Stimulated activated naive CD8-positive, alpha-beta T cell treated with anti-CD3 and anti-CD28 coated beads, Interleukin-15, amount 100 ng/mL, for 72 hours (primary cell): Measurements from ENCODE around the gene GRM2.

Experiments
- ATAC-seq: fragments of 150-1000 bp; cut with Tn5 transposase; 2 replicates; pipeline ENCODE4 v1.10.0; 2021; ENCODE audit warnings: mild to moderate bottlenecking, moderate library complexity
- DNase-seq, 2 donors: peaks; one replicate each; pipeline ENCODE4 v3.0.0; 2021 to 2022
- H3K27ac Mint-ChIP-seq, 2 donors: one replicate each; pipeline ENCODE4 v1.8.0; 2022; ENCODE audit warnings: mild to moderate bottlenecking in 2 of 2, mixed read lengths in 2 of 2, moderate library complexity in 2 of 2
- H3K27me3 Mint-ChIP-seq: one replicate; pipeline ENCODE4 v1.8.0; 2022; ENCODE audit warnings: mixed read lengths
- H3K4me1 Mint-ChIP-seq: one replicate; pipeline ENCODE4 v1.8.0; 2022; ENCODE audit warnings: mild to moderate bottlenecking, mixed read lengths
- H3K4me3 Mint-ChIP-seq, 2 donors: one replicate each; pipeline ENCODE4 v1.8.0; 2022; ENCODE audit warnings: mild to moderate bottlenecking in 2 of 2, mixed read lengths in 2 of 2, moderate library complexity in 1 of 2
- H3K9me3 Mint-ChIP-seq, 2 donors: one replicate each; pipeline ENCODE4 v1.8.0; 2022; ENCODE audit warnings: mixed read lengths in 2 of 2

The GRM2 gene

DNA sequence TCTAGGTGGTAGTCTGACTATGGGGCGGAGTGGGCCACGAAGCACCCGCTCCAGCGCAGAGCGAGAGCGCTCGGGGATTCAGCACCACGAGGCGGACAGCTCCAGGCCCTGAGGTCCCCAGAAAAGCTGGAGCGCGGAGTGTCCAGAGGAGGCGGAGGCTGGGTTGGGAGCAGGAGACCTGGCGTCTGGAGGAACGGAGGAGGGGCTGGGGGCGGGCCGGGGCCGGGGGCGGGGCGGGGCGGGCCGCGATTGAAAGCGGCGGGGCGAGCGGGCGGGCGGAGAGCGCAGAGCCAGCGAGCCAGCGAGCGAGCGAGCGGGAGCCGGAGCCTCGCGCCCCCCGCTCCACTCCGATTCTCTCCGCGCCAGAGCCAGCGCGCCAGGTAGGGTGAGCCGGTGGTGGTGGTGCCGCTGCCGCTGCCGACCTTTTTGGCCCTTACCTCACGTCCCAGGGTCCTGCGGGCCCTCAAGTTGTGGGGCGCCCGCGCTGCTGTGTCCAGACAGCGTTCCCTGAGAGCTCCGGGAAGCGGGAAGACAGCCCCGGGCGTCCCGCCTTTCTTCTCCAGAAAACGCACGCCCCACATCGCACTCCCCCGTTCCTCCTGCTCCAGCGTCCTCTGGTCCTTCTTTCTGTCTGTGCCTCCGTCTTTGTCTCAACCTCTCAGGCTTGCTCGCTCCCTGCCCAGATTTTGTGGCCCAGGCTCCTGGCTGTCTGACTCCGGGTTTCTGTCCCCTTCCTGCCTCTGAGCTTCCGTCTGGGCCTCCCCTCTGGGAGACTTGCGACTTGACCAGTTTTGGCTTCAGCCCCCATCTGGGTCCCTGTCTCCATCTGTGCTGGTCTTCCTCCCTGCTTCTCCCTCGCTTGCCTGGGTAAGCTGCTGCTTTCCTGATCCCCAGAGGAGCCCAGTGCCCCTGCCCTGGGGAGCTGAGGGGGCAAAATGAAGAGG lies at the start of gene GRM2:
GRM2 (plus strand) TSS at position 281 of the 944 bp plus-strand sequence. CDS start 1,916 bp downstream, outside the sequence.
- no peak for DNase-seq
- Mint-ChIP-seq H3K4me3 (peak within 1 kb of the TSS in 1 of 2 donors; percentile 32), H3K4me1 (peaks cover 53% of the 10 kb centered on the region), H3K27ac (peak within 1 kb of the TSS in 1 of 2 donors; percentile 65), H3K9me3 (no peaks in the 10 kb centered on the region), H3K27me3 (peaks cover 12% of the 10 kb centered on the region)
- no peak for ATAC-seq

- no peak for DNase-seq
- peaks cover 0 to 4% of the 10 kb centered on the region in 2 donors for H3K9me3 Mint-ChIP-seq
- H3K27me3 Mint-ChIP-seq, result no peaks in the 10 kb centered on the region
- H3K4me1 Mint-ChIP-seq, result no peaks in the 10 kb centered on the region
- no peak for ATAC-seq
- H3K27ac Mint-ChIP-seq, result no peak overlapping the region
- no peak overlapping the region for H3K4me3 Mint-ChIP-seq
These were observed 49.6 kb upstream of the GRM2 start for GRCh38 chr3:51657234-51657633.

DNA sequence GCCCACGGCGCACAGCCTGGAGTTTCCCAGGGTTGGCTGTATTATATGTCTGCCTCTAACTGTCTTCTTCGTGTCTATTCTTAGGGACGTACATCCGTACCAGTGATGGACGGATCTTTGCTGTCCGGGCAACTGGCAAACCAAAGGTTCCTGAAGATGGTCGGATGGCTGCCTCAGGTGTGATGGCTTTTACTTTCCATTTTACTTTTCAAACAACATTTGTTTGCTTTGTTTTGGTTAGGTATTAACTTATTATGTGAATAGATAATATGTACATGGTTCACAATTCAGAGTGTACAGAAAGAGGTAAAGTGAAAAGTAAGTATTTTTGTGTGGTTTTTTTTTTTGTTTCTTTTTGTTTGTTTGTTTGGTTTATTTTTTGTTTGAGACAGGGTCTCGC lies 46.9 kb upstream of the GRM2 start:
- no peaks in the 10 kb centered on the region for H3K27me3 Mint-ChIP-seq
- H3K4me3 Mint-ChIP-seq, result no peak overlapping the region
- ATAC-seq, result no peak

GRCh38 chr3:51662456-51662855 lies 44.4 kb upstream of the GRM2 start:
- Mint-ChIP-seq H3K27ac (no peak overlapping the region), H3K9me3 (no peaks in the 10 kb centered on the region), H3K4me3 (no peak overlapping the region), H3K4me1 (no peaks in the 10 kb centered on the region), H3K27me3 (no peaks in the 10 kb centered on the region)
- no peak for ATAC-seq
- DNase-seq, result no peak

More for the DNA sequence above, 46.9 kb upstream of the GRM2 start:
- Mint-ChIP-seq H3K9me3 (no peaks in the 10 kb centered on the region), H3K4me1 (no peaks in the 10 kb centered on the region), H3K27ac (no peak overlapping the region)
- no peak for DNase-seq

- H3K9me3 Mint-ChIP-seq, result no peaks in the 10 kb centered on the region
- DNase-seq (no peak), ATAC-seq (no peak)
- H3K4me3 Mint-ChIP-seq, result peak overlapping the region in 1 of 2 donors; percentile 9
- no peak overlapping the region for H3K27ac Mint-ChIP-seq
- peaks cover 48% of the 10 kb centered on the region for H3K4me1 Mint-ChIP-seq
- H3K27me3 Mint-ChIP-seq, result no peaks in the 10 kb centered on the region
These were observed 38.1 kb upstream of the GRM2 start for GRCh38 chr3:51668756-51669155.

DNA sequence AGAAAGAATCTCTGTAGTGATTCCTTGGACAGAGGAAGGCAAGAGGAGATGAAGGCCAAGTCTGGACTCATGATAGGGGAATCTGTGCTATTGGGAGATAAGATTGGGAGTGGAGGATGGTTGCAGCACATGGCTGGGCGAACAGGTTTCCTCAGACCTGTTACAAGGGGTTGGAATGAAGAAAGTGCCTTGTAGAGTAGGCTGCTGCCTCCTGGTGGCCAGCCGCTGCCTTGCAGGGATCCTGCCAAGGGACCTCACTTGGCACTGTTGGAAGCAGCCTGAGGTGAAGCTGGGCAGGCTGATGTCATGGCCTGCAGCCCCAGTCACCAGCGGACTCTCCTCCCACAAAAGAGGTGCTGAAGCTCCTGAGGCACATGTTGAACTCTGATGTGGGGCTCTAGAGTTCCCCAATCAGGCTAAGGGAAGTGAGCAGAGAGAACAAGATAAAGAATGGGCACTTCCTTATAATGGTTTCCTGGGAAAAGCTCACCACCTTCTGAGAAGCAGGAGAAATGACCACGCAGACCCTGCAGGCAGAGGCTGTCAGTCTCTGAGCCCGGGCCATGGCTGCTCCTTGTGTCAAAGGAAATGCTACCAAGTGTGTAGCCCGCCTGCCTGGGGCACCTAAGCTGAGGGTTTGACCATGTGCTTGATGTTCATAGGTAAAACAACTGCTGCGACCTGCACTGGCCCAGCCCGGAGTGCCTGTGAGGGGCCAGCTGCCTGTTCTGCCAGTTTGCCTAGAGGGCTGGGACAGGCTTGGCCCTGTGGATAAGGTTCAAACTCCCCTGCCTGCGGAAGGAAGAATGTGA lies 37.4 kb upstream of the GRM2 start:
- H3K27me3 Mint-ChIP-seq, result no peaks in the 10 kb centered on the region
- DNase-seq, result peak; percentile 73 to 82
- H3K9me3 Mint-ChIP-seq, result no peaks in the 10 kb centered on the region
- peak; percentile 27 for ATAC-seq
- peaks cover 55% of the 10 kb centered on the region for H3K4me1 Mint-ChIP-seq
- H3K27ac Mint-ChIP-seq, result no peak overlapping the region
- H3K4me3 Mint-ChIP-seq, result peak overlapping the region; percentile 69 to 91

DNA sequence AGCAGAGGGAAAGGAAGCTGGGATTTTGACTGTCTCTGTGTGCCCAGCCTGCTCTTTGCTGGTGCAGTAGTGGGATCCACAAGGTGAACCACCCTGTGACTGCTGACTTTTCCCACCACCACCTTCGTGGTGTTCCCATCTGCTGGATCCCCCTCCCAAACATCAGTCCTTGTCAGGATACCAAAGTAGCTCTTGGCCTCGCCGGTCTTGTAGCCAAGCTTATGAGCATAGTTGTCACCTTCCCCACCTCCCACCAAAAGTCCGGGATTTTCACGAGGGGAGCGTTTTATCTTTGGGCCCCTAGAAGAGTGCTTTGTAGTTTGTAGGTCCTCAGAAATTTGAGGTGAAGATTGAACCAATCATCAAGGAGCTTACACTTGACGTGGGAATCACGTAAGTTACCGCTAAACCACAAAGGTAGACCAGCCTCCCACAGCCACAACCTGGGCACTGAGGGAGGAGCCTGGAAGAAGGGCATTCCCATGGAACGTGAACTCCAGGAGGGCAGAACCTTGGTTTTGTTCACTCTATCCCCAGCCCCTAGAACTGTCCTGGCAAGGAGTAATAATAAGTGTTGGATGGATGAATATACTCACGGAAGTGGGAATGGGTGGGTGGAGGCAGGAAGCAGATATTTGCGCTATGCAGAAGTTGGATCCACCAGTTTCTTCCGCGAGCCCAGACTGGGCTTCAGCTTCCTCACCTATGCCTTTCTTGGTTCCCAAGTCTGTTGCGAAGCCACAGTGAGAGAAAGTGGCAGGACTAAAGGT lies 36.6 kb upstream of the GRM2 start:
- ATAC-seq (no peak), DNase-seq (no peak)
- H3K4me3 Mint-ChIP-seq, result peak overlapping the region; percentile 69 to 91
- H3K27ac Mint-ChIP-seq, result peak overlapping the region in 1 of 2 donors; percentile 55
- no peaks in the 10 kb centered on the region for H3K9me3 Mint-ChIP-seq
- H3K4me1 Mint-ChIP-seq, result peaks cover 63% of the 10 kb centered on the region
- no peaks in the 10 kb centered on the region for H3K27me3 Mint-ChIP-seq

DNA sequence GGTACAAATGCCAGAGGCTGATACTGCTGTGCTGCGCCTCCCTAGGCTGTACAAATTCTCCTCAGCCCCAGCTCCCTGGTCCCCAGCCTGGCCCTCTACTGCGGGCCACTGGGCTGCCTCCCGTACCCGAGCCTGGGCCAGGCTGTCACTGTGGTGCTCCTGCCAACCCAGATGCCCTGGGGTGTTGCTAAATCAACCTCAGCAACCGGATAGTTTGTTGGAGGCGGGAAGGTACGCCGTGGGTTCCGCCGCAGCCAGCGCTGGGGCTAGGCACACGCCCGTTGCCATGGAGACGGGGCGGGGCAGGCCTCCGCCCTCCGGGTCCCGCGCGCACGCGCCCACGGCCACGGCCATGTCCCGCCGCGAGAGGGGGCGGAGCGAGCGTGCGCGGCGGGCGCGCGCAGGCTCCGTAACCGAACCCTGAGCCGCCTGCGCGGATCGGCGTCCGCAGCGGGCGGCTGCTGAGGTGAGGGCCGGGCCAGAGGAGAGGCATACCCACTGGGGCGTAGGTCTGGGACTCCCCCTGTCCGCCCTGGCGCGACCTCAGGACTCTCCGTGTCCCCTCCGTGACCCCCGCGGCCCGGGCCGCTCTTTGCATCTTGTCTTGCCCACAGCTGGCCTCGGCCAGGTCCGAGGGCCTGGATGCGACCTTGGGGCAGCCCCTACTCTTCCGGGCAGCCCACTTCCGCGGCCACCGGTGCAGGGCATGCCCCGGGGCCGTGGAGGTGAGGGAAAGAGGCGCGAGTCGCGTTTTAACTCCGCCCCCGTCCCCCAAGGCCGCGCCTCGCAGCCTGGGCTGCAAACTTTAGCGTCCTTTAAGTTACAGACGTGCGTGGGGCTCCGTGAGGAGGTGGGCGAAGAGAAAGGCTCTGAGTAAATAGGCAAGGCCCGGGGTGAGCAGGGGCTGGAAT lies 35.8 kb upstream of the GRM2 start, which contains the start of gene TEX264:
TEX264 (plus strand) TSS at position 430 of the 911 bp plus-strand sequence. CDS start 3,053 bp downstream, outside the sequence.
- Mint-ChIP-seq H3K4me1 (peaks cover 72% of the 10 kb centered on the region), H3K4me3 (peak within 1 kb of the TSS; percentile 91 to 93), H3K9me3 (no peaks in the 10 kb centered on the region), H3K27ac (peak within 1 kb of the TSS; percentile 82 to 87), H3K27me3 (no peaks in the 10 kb centered on the region)
- ATAC-seq (peak; percentile 83), DNase-seq (peak; percentile 90)

DNA sequence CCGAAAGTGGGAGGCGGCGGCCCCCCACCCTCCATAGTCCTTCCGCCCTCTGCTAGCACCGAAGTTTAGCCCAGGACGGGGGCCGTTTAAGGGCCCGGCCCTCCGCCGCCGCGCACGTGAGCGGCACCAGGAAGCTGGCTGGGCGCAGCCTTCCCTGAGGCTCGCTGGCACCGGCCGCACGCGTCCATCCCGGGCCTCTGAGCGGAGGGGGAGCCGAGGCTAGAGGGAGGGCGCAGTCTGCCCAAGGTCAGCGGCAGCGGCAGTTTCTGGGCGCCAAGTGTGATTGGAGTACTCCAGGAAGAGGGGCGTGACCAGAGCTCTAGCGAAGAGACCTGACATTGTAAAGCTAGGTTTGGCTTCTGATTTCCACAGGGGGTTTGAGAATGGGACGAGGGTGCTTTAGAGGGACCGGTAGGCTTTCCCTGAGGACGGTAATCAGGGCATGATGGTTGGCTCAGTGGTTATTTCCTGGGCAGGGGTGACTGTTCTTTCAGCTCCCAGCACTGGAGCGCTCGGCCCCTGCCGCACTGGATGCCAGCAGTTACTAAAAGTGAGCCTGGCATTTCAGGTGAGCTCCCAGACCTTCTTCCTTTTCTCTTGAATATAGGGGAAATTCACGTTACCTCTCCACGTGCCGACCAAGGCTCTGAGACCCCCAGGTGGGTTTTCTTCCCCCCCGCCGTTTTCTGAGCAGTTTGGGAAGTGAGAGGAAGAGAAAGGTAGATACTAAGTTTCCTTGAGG lies 35.0 kb upstream of the GRM2 start:
- peak overlapping the region; percentile 91 to 93 for H3K4me3 Mint-ChIP-seq
- ATAC-seq, result peak; percentile 50
- peaks cover 80% of the 10 kb centered on the region for H3K4me1 Mint-ChIP-seq
- H3K27ac Mint-ChIP-seq, result peak overlapping the region; percentile 82 to 87
- H3K27me3 Mint-ChIP-seq, result no peaks in the 10 kb centered on the region
- DNase-seq, result peak in 1 of 2 donors; percentile 58
- H3K9me3 Mint-ChIP-seq, result no peaks in the 10 kb centered on the region

DNA sequence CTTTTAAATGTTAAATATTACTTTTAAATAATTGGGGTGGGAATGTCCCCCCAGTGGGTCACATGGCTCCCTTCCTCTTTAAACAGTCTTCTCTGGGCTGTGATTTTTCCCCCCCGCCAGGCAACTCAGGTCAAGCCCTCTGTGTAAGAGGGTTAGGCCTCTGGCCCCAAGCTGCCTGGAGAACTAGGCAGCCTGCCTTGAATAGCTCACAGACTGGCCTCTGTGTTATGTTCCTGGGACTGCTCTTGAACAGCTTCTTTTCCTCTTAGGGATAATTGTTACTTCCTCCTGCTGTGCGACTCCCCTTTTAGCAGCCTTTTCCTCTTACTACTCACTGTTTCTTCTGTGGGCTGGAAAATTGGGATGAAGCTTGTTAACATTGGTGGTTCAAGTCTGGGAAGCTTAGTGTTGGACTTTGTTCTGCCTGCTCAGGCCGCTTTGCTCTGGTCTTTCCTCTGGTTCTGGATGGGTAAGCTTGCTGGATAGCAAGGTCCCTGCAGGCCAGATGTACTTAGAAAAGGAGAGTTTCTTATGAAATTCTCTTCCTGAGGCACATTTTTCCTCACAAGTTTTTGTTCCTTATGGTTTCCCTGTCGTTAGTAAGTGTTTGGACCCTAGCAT lies 33.6 kb upstream of the GRM2 start:
- Mint-ChIP-seq H3K4me1 (peaks cover 90% of the 10 kb centered on the region), H3K9me3 (no peaks in the 10 kb centered on the region), H3K27me3 (no peaks in the 10 kb centered on the region), H3K4me3 (peak overlapping the region; percentile 31 to 34), H3K27ac (peak overlapping the region in 1 of 2 donors; percentile 68)
- DNase-seq (no peak), ATAC-seq (no peak)

DNA sequence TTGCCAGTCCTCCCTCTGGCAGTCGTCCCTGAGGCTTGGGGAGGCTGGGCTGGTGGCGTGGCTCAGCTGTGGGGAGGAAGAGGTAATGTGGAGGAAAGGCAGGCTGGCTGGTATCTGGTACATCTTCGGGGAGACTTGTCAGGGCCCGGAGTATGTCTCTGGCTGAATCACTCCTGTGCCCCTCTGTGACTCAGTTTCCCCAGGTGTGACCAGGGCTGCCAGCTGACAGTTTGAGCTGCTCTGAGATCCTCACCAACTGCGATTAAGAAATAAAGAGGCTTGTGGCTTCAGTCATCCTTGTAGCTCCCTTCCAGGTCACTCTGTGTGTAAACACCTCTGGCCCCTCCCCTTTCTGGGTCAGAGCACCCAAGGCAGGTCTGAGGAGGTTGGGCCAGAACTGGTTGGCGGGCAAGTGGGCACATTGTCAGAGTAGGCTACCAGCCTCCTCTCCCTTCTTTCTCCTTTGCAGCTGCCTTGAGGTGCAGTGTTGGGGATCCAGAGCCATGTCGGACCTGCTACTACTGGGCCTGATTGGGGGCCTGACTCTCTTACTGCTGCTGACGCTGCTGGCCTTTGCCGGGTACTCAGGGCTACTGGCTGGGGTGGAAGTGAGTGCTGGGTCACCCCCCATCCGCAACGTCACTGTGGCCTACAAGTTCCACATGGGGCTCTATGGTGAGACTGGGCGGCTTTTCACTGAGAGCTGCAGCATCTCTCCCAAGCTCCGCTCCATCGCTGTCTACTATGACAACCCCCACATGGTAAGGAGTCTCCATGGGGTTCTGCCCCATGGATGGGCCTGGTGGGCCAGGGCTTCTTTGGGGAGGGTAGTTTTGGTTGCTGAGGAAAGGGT lies 32.8 kb upstream of the GRM2 start:
- H3K9me3 Mint-ChIP-seq, result no peaks in the 10 kb centered on the region
- ATAC-seq, result no peak
- H3K4me3 Mint-ChIP-seq, result peak overlapping the region in 1 of 2 donors; percentile 31
- no peaks in the 10 kb centered on the region for H3K27me3 Mint-ChIP-seq
- DNase-seq, result peak in 1 of 2 donors; percentile 8
- H3K4me1 Mint-ChIP-seq, result peaks cover 91% of the 10 kb centered on the region
- H3K27ac Mint-ChIP-seq, result no peak overlapping the region

- ATAC-seq, result peak; percentile 41
- H3K4me3 Mint-ChIP-seq, result peak overlapping the region; percentile 34 to 59
- DNase-seq, result peak in 1 of 2 donors; percentile 33
These were observed 31.7 kb upstream of the GRM2 start for GRCh38 chr3:51675201-51675611.

More at GRCh38 chr3:51675201-51675611, 31.7 kb upstream of the GRM2 start:
- Mint-ChIP-seq H3K9me3 (no peaks in the 10 kb centered on the region), H3K27me3 (no peaks in the 10 kb centered on the region), H3K4me1 (peaks cover 89% of the 10 kb centered on the region), H3K27ac (peak overlapping the region; percentile 13 to 60)
